SK-N-SH (cell line): ENCODE data around the gene RMDN2. TPM values are rescaled to one million over a fixed set of nuclear protein-coding genes. Genes with fewer than 3 reads are reported as not detected.

Source experiments
- polyA plus RNA-seq, 3 experiments: library from polyadenylated mRNA; depleted of rRNA; stranded (reverse); fragments of >200 nt; gene quantifications; 2 replicates each; pipeline ENCODE4 v1.2.3, GENCODE V29; 2012

The RMDN2 gene
- polyA plus RNA-seq, 1 of the 3 experiments (the other 2 are of a cell fraction): 7.3 TPM

Other genes with a start within 250 kb of the RMDN2 start
- gene CYP1B1, start 150.9 kb downstream of the RMDN2 start, polyA plus RNA-seq (2012; rRNA removed): 0.08 and 0.20 TPM in 2 replicates